GM18505 (cell line): Measurements from ENCODE around the gene FBLN1.

Experiments
- ATAC-seq: cut with Tn5 transposase; IDR thresholded peaks from one replicate; pipeline ENCODE4 v1.9.1; 2021; ENCODE audit not compliant: unreplicated experiment
- POLR2A ChIP-seq: IDR thresholded peaks from 4 replicates; pipeline ENCODE4 v1.6.1; 2011; ENCODE audit warnings: borderline replicate concordance; ENCODE audit not compliant: insufficient read depth, insufficient read length; ENCODE audit errors: extremely low read depth

FBLN1 gene

GRCh38 chr22:45469281-45470073 lies 33.2 kb upstream of the FBLN1 start:
- TF ChIP-seq POLR2A: no peak
- no peak for ATAC-seq

DNA sequence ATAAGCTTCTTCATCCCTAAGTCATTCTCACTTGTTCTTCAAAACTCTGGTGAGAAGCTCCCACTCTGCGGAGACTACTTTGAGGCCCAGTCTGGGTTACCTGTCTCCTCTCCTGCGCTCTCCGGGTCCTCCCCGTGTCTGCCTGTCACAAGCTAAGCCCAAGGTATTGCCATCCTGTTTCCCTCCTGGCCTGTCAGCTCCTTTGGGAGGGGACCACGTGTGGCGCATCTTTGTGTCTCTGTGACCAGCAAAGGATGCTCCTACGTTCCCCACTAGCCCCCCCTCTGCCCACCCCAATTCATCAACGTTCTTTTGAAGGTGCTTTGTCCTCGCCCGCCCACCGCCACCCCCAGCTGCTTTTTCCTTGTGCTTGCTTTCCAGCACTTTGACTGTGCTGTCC lies 31.8 kb upstream of the FBLN1 start:
- no peak for ATAC-seq
- TF ChIP-seq POLR2A: no peak

GRCh38 chr22:45472426-45472825 lies 30.3 kb upstream of the FBLN1 start:
- TF ChIP-seq POLR2A: no peak
- no peak for ATAC-seq

DNA sequence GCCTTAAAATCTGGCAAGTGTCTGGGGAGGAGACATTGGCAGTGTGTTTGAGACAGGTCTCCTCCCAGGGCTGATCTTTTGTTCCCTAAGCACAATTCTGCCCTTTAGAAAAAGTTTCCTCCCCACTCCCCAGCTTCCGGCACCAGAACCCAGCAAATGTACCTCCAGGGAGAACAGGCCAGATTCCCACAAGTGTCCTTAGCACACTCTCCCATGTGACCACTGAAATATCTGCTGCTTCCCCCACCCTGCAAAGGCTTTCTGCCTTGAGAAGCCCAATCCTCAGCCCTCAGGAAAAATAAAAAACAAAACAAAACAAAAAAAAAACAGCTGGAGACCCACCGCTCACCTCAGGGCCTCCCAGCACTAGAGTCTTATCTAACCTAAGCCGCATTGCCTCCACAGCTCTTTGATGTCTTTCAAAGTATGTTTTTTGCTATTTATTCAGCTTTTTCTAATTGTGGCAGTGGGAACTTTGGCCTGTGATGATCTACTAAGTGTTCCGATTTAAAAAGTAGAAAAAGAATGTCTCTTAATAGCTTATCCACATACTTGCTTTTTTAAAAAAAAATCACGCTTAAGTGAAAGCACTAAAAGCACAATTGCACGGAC lies 29.0 kb upstream of the FBLN1 start:
- no peak for ATAC-seq
- TF ChIP-seq POLR2A: no peak

DNA sequence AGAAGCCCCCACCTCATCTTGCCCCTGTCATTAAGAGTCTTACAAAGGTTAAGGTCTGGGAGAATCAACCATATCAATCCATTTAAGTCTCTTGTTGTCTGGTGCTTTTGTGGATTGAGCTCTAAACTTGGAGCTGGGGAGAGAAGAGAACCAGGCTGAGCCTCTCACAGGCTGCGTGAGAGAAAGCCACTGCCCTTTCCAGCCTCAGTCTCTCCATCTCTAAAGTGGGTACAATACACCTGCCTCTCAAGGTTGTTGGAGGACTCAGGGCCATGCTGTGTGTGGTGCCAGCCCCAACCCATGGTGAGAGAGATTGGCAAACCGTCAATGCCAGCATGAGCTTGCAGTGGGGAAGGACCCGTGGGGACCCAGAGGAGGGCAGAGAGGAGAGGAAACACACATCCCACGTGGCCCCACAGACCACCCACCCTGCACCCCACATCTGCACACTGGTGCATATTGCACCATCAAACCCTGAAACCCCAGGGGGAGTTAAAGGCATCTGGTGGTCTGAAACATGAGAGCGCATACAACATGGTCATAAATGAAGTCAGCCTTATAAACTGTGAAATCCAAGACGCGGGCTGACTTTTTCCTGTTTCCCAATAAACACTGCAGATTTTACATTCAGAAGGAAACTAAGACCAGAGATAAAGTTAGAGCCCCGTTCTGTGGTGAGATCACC lies 27.5 kb upstream of the FBLN1 start:
- ATAC-seq: no peak
- TF ChIP-seq POLR2A: no peak

- ATAC-seq: no peak
- no peak for TF ChIP-seq POLR2A
Measured at GRCh38 chr22:45475851-45476514, 26.7 kb upstream of the FBLN1 start.

GRCh38 chr22:45476814-45477213 lies 25.9 kb upstream of the FBLN1 start:
- ATAC-seq: no peak
- no peak for TF ChIP-seq POLR2A

DNA sequence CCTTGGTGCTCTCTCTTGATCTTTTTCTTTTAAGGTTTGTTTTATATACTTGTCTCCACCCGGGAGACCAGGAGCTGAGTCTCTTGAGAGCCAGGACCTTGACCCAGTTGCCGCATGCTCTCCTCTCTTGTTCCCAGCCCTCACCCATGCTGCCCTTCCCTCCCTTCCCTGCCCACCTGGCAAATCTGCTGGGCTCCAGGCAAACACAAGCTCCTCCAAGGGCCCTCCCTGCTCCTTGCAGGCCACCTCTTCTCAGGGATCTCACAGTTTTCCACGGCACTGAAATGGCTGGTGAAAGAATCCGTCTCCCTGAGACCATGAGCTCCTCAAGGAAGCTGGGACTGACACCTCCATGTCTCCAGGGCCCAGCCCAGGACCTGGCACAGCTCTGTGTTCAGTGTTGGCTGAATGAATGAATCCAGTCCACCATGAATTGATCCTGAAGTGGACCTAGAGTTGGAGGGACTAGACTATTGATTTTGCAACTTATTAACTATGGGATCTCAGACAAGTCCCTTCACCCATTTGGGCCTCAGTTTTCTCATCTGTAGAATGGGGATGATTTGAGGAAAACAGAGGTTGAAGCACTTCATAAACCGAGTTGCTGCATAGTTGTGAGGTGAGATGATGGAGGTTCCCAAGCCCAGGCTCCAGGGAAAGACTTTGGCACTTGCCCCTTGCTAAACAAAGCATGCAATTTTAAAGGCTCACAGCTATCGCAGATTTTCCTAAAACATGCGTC lies 25.1 kb upstream of the FBLN1 start:
- no peak for ATAC-seq

GRCh38 chr22:45478108-45478771 lies 24.4 kb upstream of the FBLN1 start:
- no peak for ATAC-seq
- no peak for TF ChIP-seq POLR2A

More for the DNA sequence above, 25.1 kb upstream of the FBLN1 start:
- TF ChIP-seq POLR2A: no peak

GRCh38 chr22:45480717-45481116 lies 22.0 kb upstream of the FBLN1 start:
- no peak for ATAC-seq
- TF ChIP-seq POLR2A: no peak

- TF ChIP-seq POLR2A: no peak
- ATAC-seq: no peak
Measured at GRCh38 chr22:45481661-45482060, 21.0 kb upstream of the FBLN1 start.

DNA sequence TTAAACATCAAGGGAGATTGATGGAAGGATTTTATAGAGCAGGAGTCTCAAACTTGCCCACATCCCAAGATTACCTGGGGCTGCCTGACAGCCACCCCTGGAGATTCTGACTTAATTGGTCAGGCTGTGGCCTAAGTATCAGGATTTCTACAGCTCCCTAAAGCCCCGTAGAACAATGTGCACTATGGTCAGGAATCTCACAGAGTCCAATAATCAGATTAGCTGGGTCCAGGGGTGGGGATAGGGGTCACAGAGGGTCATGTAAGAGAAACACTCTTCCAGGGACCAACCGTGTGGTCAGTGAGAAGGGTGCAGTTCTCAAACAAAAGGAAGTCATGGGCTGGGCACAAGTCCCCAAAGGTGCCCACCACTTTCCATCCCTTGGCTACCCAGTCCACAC lies 20.5 kb upstream of the FBLN1 start:
- no peak for TF ChIP-seq POLR2A
- ATAC-seq: no peak
